Nephron progenitor cell (in vitro differentiated cells): ENCODE data around the gene PRUNE2.

Source experiments
- DNase-seq: peaks from one replicate; pipeline ENCODE4 v3.0.0; 2021
- H3K27ac Mint-ChIP-seq: 2 replicates; pipeline ENCODE4 v1.8.0; 2021; ENCODE audit warnings: mild to moderate bottlenecking, moderate library complexity, mixed read lengths
- H3K27me3 Mint-ChIP-seq: 2 replicates; pipeline ENCODE4 v1.8.0; 2021; ENCODE audit warnings: mild to moderate bottlenecking, low read depth, mixed read lengths; ENCODE audit not compliant: poor library complexity
- H3K36me3 Mint-ChIP-seq: 2 replicates; pipeline ENCODE4 v1.8.0; 2021; ENCODE audit warnings: low read depth, mixed read lengths
- H3K4me1 Mint-ChIP-seq: 2 replicates; pipeline ENCODE4 v1.8.0; 2021; ENCODE audit warnings: mixed read lengths
- H3K4me3 Mint-ChIP-seq: 2 replicates; pipeline ENCODE4 v1.8.0; 2021; ENCODE audit warnings: mild to moderate bottlenecking, moderate library complexity, mixed read lengths
- H3K9me3 Mint-ChIP-seq: 2 replicates; pipeline ENCODE4 v1.8.0; 2021; ENCODE audit warnings: mild to moderate bottlenecking, moderate library complexity, mixed read lengths
- CTCF ChIP-seq: fragments of 200-600 bp; sonication (generic); IDR thresholded peaks from 2 replicates; pipeline ENCODE4 v1.5.0; 2021; ENCODE audit warnings: antibody characterized with exemption

PRUNE2 gene

GRCh38 chr9:76732341-76732958 lies 173.5 kb downstream of the PRUNE2 start:
- H3K36me3 Mint-ChIP-seq, result no peaks in the 10 kb centered on the region
- no peak for TF ChIP-seq CTCF
- H3K27ac Mint-ChIP-seq, result peak overlapping the region; percentile 1
- H3K27me3 Mint-ChIP-seq, result no peaks in the 10 kb centered on the region
- H3K4me1 Mint-ChIP-seq, result peaks cover 12% of the 10 kb centered on the region
- H3K9me3 Mint-ChIP-seq, result no peaks in the 10 kb centered on the region
- H3K4me3 Mint-ChIP-seq, result no peak overlapping the region
- DNase-seq, result no peak

GRCh38 chr9:76730801-76731200 lies 175.1 kb downstream of the PRUNE2 start:
- no peaks in the 10 kb centered on the region for H3K9me3 Mint-ChIP-seq
- no peak for TF ChIP-seq CTCF
- no peak overlapping the region for H3K4me3 Mint-ChIP-seq
- no peaks in the 10 kb centered on the region for H3K36me3 Mint-ChIP-seq
- H3K27ac Mint-ChIP-seq, result no peak overlapping the region
- H3K27me3 Mint-ChIP-seq, result no peaks in the 10 kb centered on the region
- peaks cover 15% of the 10 kb centered on the region for H3K4me1 Mint-ChIP-seq
- DNase-seq, result no peak

- no peak for DNase-seq
- no peak for TF ChIP-seq CTCF
- Mint-ChIP-seq H3K4me1 (peaks cover 21% of the 10 kb centered on the region), H3K36me3 (no peaks in the 10 kb centered on the region), H3K4me3 (no peak overlapping the region), H3K9me3 (no peaks in the 10 kb centered on the region), H3K27ac (no peak overlapping the region), H3K27me3 (no peaks in the 10 kb centered on the region)
These were observed 175.8 kb downstream of the PRUNE2 start for GRCh38 chr9:76729980-76730737.

GRCh38 chr9:76729116-76729515 lies 176.8 kb downstream of the PRUNE2 start:
- H3K27me3 Mint-ChIP-seq, result no peaks in the 10 kb centered on the region
- H3K4me3 Mint-ChIP-seq, result no peak overlapping the region
- H3K36me3 Mint-ChIP-seq, result no peaks in the 10 kb centered on the region

GRCh38 chr9:76725885-76726284 lies 180.0 kb downstream of the PRUNE2 start:
- no peaks in the 10 kb centered on the region for H3K9me3 Mint-ChIP-seq
- no peaks in the 10 kb centered on the region for H3K27me3 Mint-ChIP-seq
- no peaks in the 10 kb centered on the region for H3K36me3 Mint-ChIP-seq
- no peak overlapping the region for H3K27ac Mint-ChIP-seq
- H3K4me3 Mint-ChIP-seq, result no peak overlapping the region
- no peak for DNase-seq
- no peak for TF ChIP-seq CTCF
- peaks cover 16% of the 10 kb centered on the region for H3K4me1 Mint-ChIP-seq

More at GRCh38 chr9:76729116-76729515, 176.8 kb downstream of the PRUNE2 start:
- no peak for TF ChIP-seq CTCF
- no peak for DNase-seq
- peaks cover 25% of the 10 kb centered on the region for H3K4me1 Mint-ChIP-seq
- no peaks in the 10 kb centered on the region for H3K9me3 Mint-ChIP-seq
- H3K27ac Mint-ChIP-seq, result no peak overlapping the region
